Immature natural killer cell (primary cell): ENCODE data around the gene PDE10A. TPM values are rescaled to one million over a fixed set of nuclear protein-coding genes. Genes with fewer than 3 reads are reported as not detected.
"Not testable (repeated sequence)": the region's sequence is repeated elsewhere in the genome, so short reads cannot be mapped to it uniquely, and the experiment has no call there.

ENCODE experiments used
- DNase-seq, 3 donors: peaks; one replicate each; pipeline ENCODE4 v3.0.0; 2022; ENCODE audit warnings: mixed read lengths in 1 of 3
- H3K27ac Mint-ChIP-seq, 6 donors: one replicate each; pipeline ENCODE4 v1.8.0; 2020; ENCODE audit warnings: mixed read lengths in 6 of 6, mild to moderate bottlenecking in 5 of 6, inconsistent platforms in 4 of 6, moderate library complexity in 3 of 6
- H3K27me3 Mint-ChIP-seq, 3 donors: one replicate each; pipeline ENCODE4 v1.8.0; 2020 to 2021; ENCODE audit warnings: low read depth in 3 of 3, mild to moderate bottlenecking in 3 of 3, mixed read lengths in 3 of 3, moderate library complexity in 3 of 3, inconsistent platforms in 1 of 3
- H3K36me3 Mint-ChIP-seq, 3 donors: one replicate each; pipeline ENCODE4 v1.8.0; 2020; ENCODE audit warnings: mixed read lengths in 3 of 3, inconsistent platforms in 2 of 3, mild to moderate bottlenecking in 2 of 3
- H3K4me1 Mint-ChIP-seq, 2 donors: one replicate each; pipeline ENCODE4 v1.8.0; 2020; ENCODE audit warnings: inconsistent platforms in 2 of 2, mild to moderate bottlenecking in 2 of 2, mixed read lengths in 2 of 2, moderate library complexity in 1 of 2
- H3K4me3 Mint-ChIP-seq, 5 donors: one replicate each; pipeline ENCODE4 v1.8.0; 2020; ENCODE audit warnings: mild to moderate bottlenecking in 5 of 5, mixed read lengths in 5 of 5, inconsistent platforms in 3 of 5, moderate library complexity in 3 of 5
- H3K9me3 Mint-ChIP-seq, 6 donors: one replicate each; pipeline ENCODE4 v1.8.0; 2020; ENCODE audit warnings: mild to moderate bottlenecking in 6 of 6, mixed read lengths in 6 of 6, inconsistent platforms in 4 of 6, moderate library complexity in 3 of 6
- polyA plus RNA-seq, 3 donors: library from polyadenylated mRNA; unstranded; fragments of 300-500 nt; fragmentation: Illumina TruSeq; gene quantifications; one replicate each; pipeline ENCODE4 v1.2.3, GENCODE V29; 2021

Gene PDE10A
- polyA plus RNA-seq, 3 donors from 2014 or later, result not detected

GRCh38 chr6:165574220-165575157 lies 88.6 kb downstream of the PDE10A start:
- Mint-ChIP-seq H3K4me3 (no peak overlapping the region), H3K27me3 (peaks cover 0 to 1% (median 0%) of the 10 kb centered on the region in 3 donors), H3K4me1 (no peaks in the 10 kb centered on the region), H3K9me3 (no peaks in the 10 kb centered on the region), H3K27ac (no peak overlapping the region), H3K36me3 (no peaks in the 10 kb centered on the region)
- DNase-seq, result no peak

- Mint-ChIP-seq H3K9me3 (peaks cover 0 to under 1% (median 0%) of the 10 kb centered on the region in 6 donors), H3K27me3 (peaks cover 0 to 1% (median 0%) of the 10 kb centered on the region in 3 donors), H3K4me3 (no peak overlapping the region), H3K4me1 (no peaks in the 10 kb centered on the region), H3K36me3 (no peaks in the 10 kb centered on the region), H3K27ac (no peak overlapping the region)
- no peak for DNase-seq
Observed at GRCh38 chr6:165573671-165574070, 89.4 kb downstream of the PDE10A start.

- Mint-ChIP-seq H3K4me1 (no peaks in the 10 kb centered on the region), H3K27me3 (peaks cover 0 to 1% (median 0%) of the 10 kb centered on the region in 3 donors), H3K27ac (no peak overlapping the region), H3K9me3 (peaks cover 0 to 2% (median 0%) of the 10 kb centered on the region in 6 donors), H3K36me3 (no peaks in the 10 kb centered on the region), H3K4me3 (no peak overlapping the region)
- no peak for DNase-seq
Observed at GRCh38 chr6:165571721-165572132, 91.3 kb downstream of the PDE10A start.

GRCh38 chr6:165571068-165571682 lies 91.9 kb downstream of the PDE10A start:
- Mint-ChIP-seq H3K36me3 (no peaks in the 10 kb centered on the region), H3K27me3 (peaks cover 0 to 1% (median 0%) of the 10 kb centered on the region in 3 donors), H3K4me3 (no peak overlapping the region), H3K4me1 (no peaks in the 10 kb centered on the region), H3K27ac (no peak overlapping the region), H3K9me3 (peaks cover 0 to 2% (median 0%) of the 10 kb centered on the region in 6 donors)
- no peak for DNase-seq

- no peak overlapping the region for H3K4me3 Mint-ChIP-seq
- no peak for DNase-seq
- no peak overlapping the region for H3K27ac Mint-ChIP-seq
- no peaks in the 10 kb centered on the region for H3K4me1 Mint-ChIP-seq
- peaks cover 0 to 2% (median 0%) of the 10 kb centered on the region in 6 donors for H3K9me3 Mint-ChIP-seq
- peaks cover 0 to 1% (median 0%) of the 10 kb centered on the region in 3 donors for H3K27me3 Mint-ChIP-seq
- no peaks in the 10 kb centered on the region for H3K36me3 Mint-ChIP-seq
Observed at GRCh38 chr6:165568326-165568725, 94.7 kb downstream of the PDE10A start.

- peaks cover 0 to 2% (median 1%) of the 10 kb centered on the region in 6 donors for H3K9me3 Mint-ChIP-seq
- H3K27me3 Mint-ChIP-seq, result peaks cover 0 to 1% (median 0%) of the 10 kb centered on the region in 3 donors
- DNase-seq, result no peak
- no peak overlapping the region for H3K4me3 Mint-ChIP-seq
- H3K4me1 Mint-ChIP-seq, result no peaks in the 10 kb centered on the region
- H3K27ac Mint-ChIP-seq, result no peak overlapping the region
- peaks cover 0 to 1% (median 0%) of the 10 kb centered on the region in 3 donors for H3K36me3 Mint-ChIP-seq
Observed at GRCh38 chr6:165566088-165566828, 96.8 kb downstream of the PDE10A start.

- Mint-ChIP-seq H3K4me1 (no peaks in the 10 kb centered on the region), H3K9me3 (peaks cover 0 to 16% (median 4%) of the 10 kb centered on the region in 6 donors), H3K27ac (no peak overlapping the region), H3K4me3 (no peak overlapping the region), H3K27me3 (no peaks in the 10 kb centered on the region), H3K36me3 (peaks cover 0 to 4% (median 0%) of the 10 kb centered on the region in 3 donors)
- DNase-seq, result no peak
Observed at GRCh38 chr6:165562421-165563090, 100.5 kb downstream of the PDE10A start.

GRCh38 chr6:165559632-165560031 lies 103.4 kb downstream of the PDE10A start:
- Mint-ChIP-seq H3K36me3 (peaks cover 0 to 4% (median 0%) of the 10 kb centered on the region in 3 donors), H3K27me3 (peaks cover 0 to 2% (median 0%) of the 10 kb centered on the region in 3 donors), H3K4me1 (no peaks in the 10 kb centered on the region), H3K27ac (no peak overlapping the region), H3K4me3 (no peak overlapping the region), H3K9me3 (peaks cover 1 to 16% (median 5%) of the 10 kb centered on the region in 6 donors)
- DNase-seq, result no peak

GRCh38 chr6:165558097-165558496 lies 104.9 kb downstream of the PDE10A start:
- H3K27me3 Mint-ChIP-seq, H3K4me1 Mint-ChIP-seq, H3K4me3 Mint-ChIP-seq, H3K36me3 Mint-ChIP-seq, H3K27ac Mint-ChIP-seq, DNase-seq: not testable (repeated sequence)
- H3K9me3 Mint-ChIP-seq, result peaks cover 2 to 16% (median 5%) of the 10 kb centered on the region in 6 donors

GRCh38 chr6:165557674-165558073 lies 105.4 kb downstream of the PDE10A start:
- no peak overlapping the region for H3K27ac Mint-ChIP-seq
- peaks cover 2 to 16% (median 5%) of the 10 kb centered on the region in 6 donors for H3K9me3 Mint-ChIP-seq
- H3K36me3 Mint-ChIP-seq, result peaks cover 0 to 4% (median 0%) of the 10 kb centered on the region in 3 donors
- H3K4me3 Mint-ChIP-seq, result no peak overlapping the region
- H3K27me3 Mint-ChIP-seq, result peaks cover 0 to 2% (median 0%) of the 10 kb centered on the region in 3 donors
- no peak for DNase-seq
- H3K4me1 Mint-ChIP-seq, result no peaks in the 10 kb centered on the region

- Mint-ChIP-seq H3K4me1 (no peaks in the 10 kb centered on the region), H3K27ac (no peak overlapping the region)
Observed at GRCh38 chr6:165556116-165556843, 106.8 kb downstream of the PDE10A start.

GRCh38 chr6:165554644-165555043 lies 108.4 kb downstream of the PDE10A start:
- H3K27me3 Mint-ChIP-seq, H3K36me3 Mint-ChIP-seq, DNase-seq, H3K27ac Mint-ChIP-seq, H3K4me3 Mint-ChIP-seq, H3K4me1 Mint-ChIP-seq: not testable (repeated sequence)
- peaks cover 0 to 10% (median 6%) of the 10 kb centered on the region in 6 donors for H3K9me3 Mint-ChIP-seq

More at GRCh38 chr6:165556116-165556843, 106.8 kb downstream of the PDE10A start:
- H3K36me3 Mint-ChIP-seq, result peaks cover 0 to 2% (median 0%) of the 10 kb centered on the region in 3 donors
- peaks cover 0 to 2% (median 0%) of the 10 kb centered on the region in 3 donors for H3K27me3 Mint-ChIP-seq
- H3K9me3 Mint-ChIP-seq, result peaks cover 2 to 14% (median 5%) of the 10 kb centered on the region in 6 donors
- no peak overlapping the region for H3K4me3 Mint-ChIP-seq
- DNase-seq, result no peak
